Left renal cortex interstitium (tissue), 4 donors: Measurements from ENCODE around the gene RGMB. TPM values are rescaled to one million over a fixed set of nuclear protein-coding genes. Genes with fewer than 3 reads are reported as not detected.
A peak's percentile ranks its signal among the peaks of the same experiment; 100 is the strongest.

Experiments used
- DNase-seq, 4 donors: peaks; one replicate each; pipeline ENCODE4 v3.0.0-alpha.2; 2013; ENCODE audit warnings: low read depth in 4 of 4, low spot score in 2 of 4, missing footprints in 1 of 4
- polyA plus RNA-seq, 4 donors: library from polyadenylated mRNA; unstranded; fragments of 120-200 nt; gene quantifications; one replicate each; pipeline ENCODE4 v1.2.1, GENCODE V29; 2013; ENCODE audit not compliant: insufficient read length in 4 of 4

The RGMB gene
- polyA plus RNA-seq, 4 donors: 11.8 to 16.9 (median 13.9) TPM

- DNase-seq: no peak
These were observed 43.2 kb downstream of the RGMB start for GRCh38 chr5:98816582-98817222.

GRCh38 chr5:98825582-98826375 is 52.3 kb downstream of the RGMB start:
- no peak for DNase-seq

- DNase-seq: peak in 1 of 4 donors; percentile 25
These were observed 53.7 kb downstream of the RGMB start for GRCh38 chr5:98827161-98827560.

- no peak for DNase-seq
These were observed 54.3 kb downstream of the RGMB start for GRCh38 chr5:98827588-98828284.

GRCh38 chr5:98836175-98836574 is 62.7 kb downstream of the RGMB start:
- no peak for DNase-seq

- DNase-seq: peak in 3 of 4 donors; percentile 16 to 22 (median 16)
These were observed 66.3 kb downstream of the RGMB start for GRCh38 chr5:98839469-98840383.

- no peak for DNase-seq
These were observed 67.5 kb downstream of the RGMB start for GRCh38 chr5:98840946-98841345.

GRCh38 chr5:98843481-98843880 is 70.0 kb downstream of the RGMB start:
- DNase-seq: no peak

GRCh38 chr5:98844865-98845264 is 71.4 kb downstream of the RGMB start:
- DNase-seq: no peak

GRCh38 chr5:98845878-98846277 is 72.4 kb downstream of the RGMB start:
- no peak for DNase-seq

Other genes with a start within 250 kb of the RGMB start
- gene CHD1, start 155.3 kb downstream of the RGMB start, polyA plus RNA-seq: 10 to 100 TPM; 57.7 to 81.8 (median 67.9) TPM